Astrocyte (in vitro differentiated cells and primary cell): Measurements from ENCODE around the gene PDE8A. TPM values are rescaled to one million over a fixed set of nuclear protein-coding genes. Genes with fewer than 3 reads are reported as not detected.

Experiments used
- DNase-seq: peaks from one replicate; pipeline ENCODE4 v3.0.0-alpha.2; 2010; ENCODE audit warnings: low read depth
- FAIRE-seq: peaks from 2 replicates; lab custom pipeline; 2011; peaks lifted over from hg19 to GRCh38; lab: Jason Lieb, UNC
- H2AFZ ChIP-seq: 2 replicates; pipeline ENCODE4 v1.6.0; 2012; ENCODE audit warnings: low read depth, low read length, inconsistent platforms
- H3K27ac ChIP-seq: 2 replicates; pipeline ENCODE4 v1.5.1; 2011; ENCODE audit warnings: low read depth, low read length, inconsistent platforms
- H3K27me3 ChIP-seq: 2 replicates; pipeline ENCODE4 v1.6.0; 2011; ENCODE audit warnings: low read length, inconsistent platforms; ENCODE audit not compliant: insufficient read depth
- H3K36me3 ChIP-seq: 2 replicates; pipeline ENCODE4 v1.5.1; 2011; ENCODE audit warnings: low read length, inconsistent platforms; ENCODE audit not compliant: insufficient read depth
- H3K4me1 ChIP-seq: 2 replicates; pipeline ENCODE4 v1.5.1; 2011; ENCODE audit warnings: low read length, inconsistent platforms; ENCODE audit not compliant: insufficient read depth
- H3K4me2 ChIP-seq: 2 replicates; pipeline ENCODE4 v1.6.0; 2012; ENCODE audit warnings: low read length, inconsistent platforms
- H3K4me3 ChIP-seq: 2 replicates; pipeline ENCODE4 v1.5.1; 2011; ENCODE audit warnings: low read depth, mild to moderate bottlenecking, low read length, inconsistent platforms; ENCODE audit not compliant: insufficient read depth
- H3K79me2 ChIP-seq: 2 replicates; pipeline ENCODE4 v1.6.0; 2012; ENCODE audit warnings: mild to moderate bottlenecking, low read length, inconsistent platforms; ENCODE audit not compliant: insufficient read depth
- H3K9ac ChIP-seq: 2 replicates; pipeline ENCODE4 v1.6.0; 2012; ENCODE audit warnings: mild to moderate bottlenecking, low read length, inconsistent platforms
- H3K9me3 ChIP-seq: 2 replicates; pipeline ENCODE4 v1.5.1; 2012; ENCODE audit warnings: low read depth, mild to moderate bottlenecking, low read length, inconsistent platforms; ENCODE audit not compliant: insufficient read depth
- H4K20me1 ChIP-seq: 2 replicates; pipeline ENCODE4 v1.6.0; 2012; ENCODE audit warnings: low read length, inconsistent platforms; ENCODE audit not compliant: insufficient read depth
- H3K27ac Mint-ChIP-seq: one replicate; pipeline ENCODE4 v1.8.0; 2021; ENCODE audit warnings: mild to moderate bottlenecking, mixed read lengths; ENCODE audit not compliant: unreplicated experiment
- H3K27me3 Mint-ChIP-seq: one replicate; pipeline ENCODE4 v1.8.0; 2021; ENCODE audit warnings: low read depth, mixed read lengths; ENCODE audit not compliant: unreplicated experiment
- H3K36me3 Mint-ChIP-seq: one replicate; pipeline ENCODE4 v1.8.0; 2021; ENCODE audit warnings: low read depth, mixed read lengths; ENCODE audit not compliant: unreplicated experiment
- H3K4me1 Mint-ChIP-seq: one replicate; pipeline ENCODE4 v1.8.0; 2021; ENCODE audit warnings: low read depth, mixed read lengths; ENCODE audit not compliant: unreplicated experiment
- H3K4me3 Mint-ChIP-seq: one replicate; pipeline ENCODE4 v1.8.0; 2021; ENCODE audit warnings: mild to moderate bottlenecking, moderate library complexity, mixed read lengths; ENCODE audit not compliant: unreplicated experiment
- H3K9me3 Mint-ChIP-seq: one replicate; pipeline ENCODE4 v1.8.0; 2021; ENCODE audit warnings: mild to moderate bottlenecking, mixed read lengths; ENCODE audit not compliant: unreplicated experiment
- EZH2 ChIP-seq: IDR thresholded peaks from 2 replicates; pipeline ENCODE4 v1.6.1; 2012; ENCODE audit warnings: mild to moderate bottlenecking, low read length, inconsistent platforms; ENCODE audit not compliant: insufficient read depth
- total RNA-seq: library from RNA; stranded (reverse); gene quantifications from 2 replicates; pipeline ENCODE4 v1.2.1, GENCODE V29; 2021
- TF ChIP-seq, protein P1 (sequence below): IDR thresholded peaks from 2 replicates; pipeline ENCODE4 v1.5.1; 2011; ENCODE audit warnings: low read depth, mild to moderate bottlenecking, inconsistent platforms, low read length, moderate library complexity; ENCODE audit not compliant: insufficient read depth

Gene PDE8A
- total RNA-seq, 1 donor from 2014 or later = 18.0 TPM

DNA sequence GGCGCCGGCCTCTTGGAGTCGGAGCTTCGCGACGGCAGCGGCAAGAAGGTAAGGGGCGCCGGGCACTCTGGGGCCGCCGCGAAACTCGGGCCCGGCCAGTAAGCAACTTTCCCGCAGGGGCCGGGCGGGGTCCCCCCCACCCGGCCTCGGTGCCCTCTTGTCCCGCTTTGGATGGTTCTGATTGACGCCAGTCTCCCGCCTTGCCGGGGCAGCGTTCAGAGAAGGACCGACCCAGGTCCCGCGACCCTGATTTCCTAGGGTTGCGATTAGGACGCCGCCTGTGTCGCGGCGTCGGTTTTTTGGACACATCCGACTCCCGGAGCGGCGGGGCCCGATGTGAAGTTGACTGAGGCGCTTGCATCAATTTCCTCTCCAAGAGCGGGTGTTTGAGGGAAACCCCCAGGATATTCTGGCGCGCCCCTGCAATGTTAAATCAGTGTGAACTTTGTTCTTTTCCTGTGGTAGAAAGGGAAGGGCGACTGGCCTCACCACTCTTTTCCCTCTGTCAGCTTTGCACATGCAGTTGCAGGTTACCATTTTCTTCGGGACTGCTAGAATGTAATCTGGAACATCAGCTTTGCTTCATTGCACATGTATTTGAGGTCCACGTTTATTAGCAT, 755 bp downstream of the PDE8A start:
- TF ChIP-seq, protein P1, sequence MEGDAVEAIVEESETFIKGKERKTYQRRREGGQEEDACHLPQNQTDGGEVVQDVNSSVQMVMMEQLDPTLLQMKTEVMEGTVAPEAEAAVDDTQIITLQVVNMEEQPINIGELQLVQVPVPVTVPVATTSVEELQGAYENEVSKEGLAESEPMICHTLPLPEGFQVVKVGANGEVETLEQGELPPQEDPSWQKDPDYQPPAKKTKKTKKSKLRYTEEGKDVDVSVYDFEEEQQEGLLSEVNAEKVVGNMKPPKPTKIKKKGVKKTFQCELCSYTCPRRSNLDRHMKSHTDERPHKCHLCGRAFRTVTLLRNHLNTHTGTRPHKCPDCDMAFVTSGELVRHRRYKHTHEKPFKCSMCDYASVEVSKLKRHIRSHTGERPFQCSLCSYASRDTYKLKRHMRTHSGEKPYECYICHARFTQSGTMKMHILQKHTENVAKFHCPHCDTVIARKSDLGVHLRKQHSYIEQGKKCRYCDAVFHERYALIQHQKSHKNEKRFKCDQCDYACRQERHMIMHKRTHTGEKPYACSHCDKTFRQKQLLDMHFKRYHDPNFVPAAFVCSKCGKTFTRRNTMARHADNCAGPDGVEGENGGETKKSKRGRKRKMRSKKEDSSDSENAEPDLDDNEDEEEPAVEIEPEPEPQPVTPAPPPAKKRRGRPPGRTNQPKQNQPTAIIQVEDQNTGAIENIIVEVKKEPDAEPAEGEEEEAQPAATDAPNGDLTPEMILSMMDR = no peak
- TF ChIP-seq EZH2 = no peak
- FAIRE-seq (no peak), DNase-seq (no peak)
- peak overlapping the region; percentile 94 for H3K4me3 Mint-ChIP-seq
- Histone ChIP-seq H3K9me3 (no peaks in the 10 kb centered on the region), H3K4me3 (peak overlapping the region; percentile 77), H3K4me2 (peak overlapping the region; percentile 86), H3K9ac (peak overlapping the region; percentile 90), H4K20me1 (peaks cover 44% of the 10 kb centered on the region), H3K36me3 (no peaks in the 10 kb centered on the region), H3K4me1 (peaks cover 11% of the 10 kb centered on the region), H3K27ac (peak overlapping the region; percentile 93), H3K27me3 (no peaks in the 10 kb centered on the region), H3K79me2 (peaks cover 54% of the 10 kb centered on the region), H2AFZ (peak overlapping the region; percentile 78)
- H3K27me3 Mint-ChIP-seq = peaks cover 12% of the 10 kb centered on the region
- H3K4me1 Mint-ChIP-seq = peaks cover 3% of the 10 kb centered on the region
- H3K36me3 Mint-ChIP-seq = no peaks in the 10 kb centered on the region
- H3K27ac Mint-ChIP-seq = peak overlapping the region; percentile 75
- H3K9me3 Mint-ChIP-seq = no peaks in the 10 kb centered on the region

DNA sequence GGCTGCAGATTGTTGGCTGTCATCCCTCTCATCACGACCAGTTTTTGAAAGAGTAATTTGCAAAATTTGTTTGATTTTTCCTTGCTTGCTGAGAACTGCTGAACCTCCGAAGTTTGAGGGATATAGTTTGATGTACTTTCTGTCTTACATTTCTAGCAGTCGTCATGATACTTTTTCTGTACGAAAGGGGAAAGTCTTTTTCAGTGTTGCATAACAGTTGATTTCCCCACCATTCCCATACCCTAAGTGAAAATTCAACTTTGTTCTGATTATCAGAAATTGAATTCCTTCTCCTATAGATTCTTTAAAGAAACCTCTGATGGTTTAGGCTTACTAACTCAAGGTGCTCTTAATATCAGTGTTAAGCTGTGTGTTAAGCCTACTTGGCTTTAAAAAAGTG, 1.6 kb downstream of the PDE8A start:
- Mint-ChIP-seq H3K27ac (no peak overlapping the region), H3K4me1 (peaks cover 3% of the 10 kb centered on the region), H3K9me3 (no peaks in the 10 kb centered on the region), H3K4me3 (peak overlapping the region; percentile 94), H3K27me3 (peaks cover 10% of the 10 kb centered on the region), H3K36me3 (peaks cover under 1% of the 10 kb centered on the region)
- Histone ChIP-seq H3K9me3 (no peaks in the 10 kb centered on the region), H3K27ac (no peak overlapping the region), H3K9ac (peak overlapping the region; percentile 90), H2AFZ (no peak overlapping the region), H4K20me1 (peaks cover 50% of the 10 kb centered on the region), H3K4me2 (peak overlapping the region; percentile 86), H3K4me3 (peak overlapping the region; percentile 77), H3K79me2 (peaks cover 63% of the 10 kb centered on the region), H3K4me1 (peaks cover 11% of the 10 kb centered on the region), H3K36me3 (no peaks in the 10 kb centered on the region), H3K27me3 (no peaks in the 10 kb centered on the region)
- no peak for TF ChIP-seq EZH2
- TF ChIP-seq, protein P1 = no peak
- DNase-seq = no peak
- FAIRE-seq = no peak

DNA sequence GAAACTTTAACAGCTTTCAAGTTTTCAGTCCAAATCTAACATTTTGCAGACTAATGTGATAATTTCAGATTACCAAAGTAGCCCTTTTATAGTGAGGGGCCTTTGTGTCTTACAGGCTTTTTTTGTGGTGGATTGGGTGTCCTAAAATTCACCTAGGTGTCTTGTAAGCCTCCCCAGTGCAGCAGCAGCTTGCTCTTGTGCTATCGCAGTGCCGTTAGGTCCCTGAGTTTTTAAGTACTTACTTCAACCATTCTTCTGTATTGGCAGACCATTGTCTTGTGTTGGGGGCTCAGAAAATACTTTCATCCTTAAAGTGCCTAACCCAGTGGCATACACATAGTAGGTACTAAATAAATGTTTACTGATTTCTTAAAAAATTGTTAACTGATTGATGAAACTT, 2.1 kb downstream of the PDE8A start:
- no peaks in the 10 kb centered on the region for H3K9me3 ChIP-seq
- no peak for FAIRE-seq
- DNase-seq = no peak
- H3K9me3 Mint-ChIP-seq = no peaks in the 10 kb centered on the region
- peaks cover 54% of the 10 kb centered on the region for H4K20me1 ChIP-seq
- peaks cover 67% of the 10 kb centered on the region for H3K79me2 ChIP-seq
- H3K4me1 ChIP-seq = peaks cover 11% of the 10 kb centered on the region
- peaks cover 3% of the 10 kb centered on the region for H3K4me1 Mint-ChIP-seq
- peak overlapping the region; percentile 86 for H3K4me2 ChIP-seq
- H2AFZ ChIP-seq = no peak overlapping the region
- no peak overlapping the region for H3K27ac ChIP-seq
- H3K4me3 ChIP-seq = no peak overlapping the region
- TF ChIP-seq EZH2 = no peak
- TF ChIP-seq, protein P1 = no peak
- H3K36me3 Mint-ChIP-seq = peaks cover 2% of the 10 kb centered on the region
- H3K36me3 ChIP-seq = no peaks in the 10 kb centered on the region
- H3K27me3 Mint-ChIP-seq = peaks cover 6% of the 10 kb centered on the region
- H3K4me3 Mint-ChIP-seq = peak overlapping the region; percentile 94
- H3K27ac Mint-ChIP-seq = peak overlapping the region; percentile 14
- no peak overlapping the region for H3K9ac ChIP-seq
- no peaks in the 10 kb centered on the region for H3K27me3 ChIP-seq
